GM21367 (cell line): ENCODE data around the gene C5orf22.
"Not testable (repeated sequence)": the region's sequence is repeated elsewhere in the genome, so short reads cannot be mapped to it uniquely, and the experiment has no call there.

Experiments used
- ATAC-seq: cut with Tn5 transposase; IDR thresholded peaks from one replicate; pipeline ENCODE4 v1.9.1; 2021; ENCODE audit not compliant: unreplicated experiment

The C5orf22 gene

GRCh38 chr5:31551878-31552277 lies 19.8 kb downstream of the C5orf22 start:
- ATAC-seq: no peak

- ATAC-seq: no peak
Observed at GRCh38 chr5:31553863-31554262, 21.8 kb downstream of the C5orf22 start.

GRCh38 chr5:31554552-31554951 lies 22.5 kb downstream of the C5orf22 start:
- ATAC-seq: no peak

- no peak for ATAC-seq
Observed at GRCh38 chr5:31556461-31556860, 24.4 kb downstream of the C5orf22 start.

GRCh38 chr5:31559942-31560341 lies 27.8 kb downstream of the C5orf22 start:
- no peak for ATAC-seq

GRCh38 chr5:31561946-31562345 lies 29.8 kb downstream of the C5orf22 start:
- no peak for ATAC-seq

GRCh38 chr5:31563216-31563615 lies 31.1 kb downstream of the C5orf22 start:
- ATAC-seq: no peak

GRCh38 chr5:31566362-31566761 lies 34.3 kb downstream of the C5orf22 start:
- not testable (repeated sequence) for ATAC-seq

- no peak for ATAC-seq
Observed at GRCh38 chr5:31568302-31568835, 36.3 kb downstream of the C5orf22 start.

GRCh38 chr5:31569068-31569467 lies 37.0 kb downstream of the C5orf22 start:
- ATAC-seq: no peak

GRCh38 chr5:31573494-31574142 lies 41.5 kb downstream of the C5orf22 start:
- peak; percentile 83 for ATAC-seq

GRCh38 chr5:31574772-31575171 lies 42.7 kb downstream of the C5orf22 start:
- ATAC-seq: no peak

GRCh38 chr5:31577438-31577837 lies 45.3 kb downstream of the C5orf22 start:
- no peak for ATAC-seq

- ATAC-seq: no peak
Observed at GRCh38 chr5:31579558-31579957, 47.5 kb downstream of the C5orf22 start.

GRCh38 chr5:31581498-31582099 lies 49.5 kb downstream of the C5orf22 start:
- ATAC-seq: no peak

GRCh38 chr5:31583129-31583528 lies 51.0 kb downstream of the C5orf22 start:
- no peak for ATAC-seq

GRCh38 chr5:31585166-31585894 lies 53.2 kb downstream of the C5orf22 start:
- ATAC-seq: no peak

GRCh38 chr5:31585895-31586270 lies 53.8 kb downstream of the C5orf22 start:
- no peak for ATAC-seq

- no peak for ATAC-seq
Observed at GRCh38 chr5:31587546-31587945, 55.4 kb downstream of the C5orf22 start.

- ATAC-seq: no peak
Observed at GRCh38 chr5:31593665-31594064, 61.6 kb downstream of the C5orf22 start.

- ATAC-seq: no peak
Observed at GRCh38 chr5:31596354-31596753, 64.3 kb downstream of the C5orf22 start.
